HL-60 (cell line): ENCODE results near the gene PPP1R1C.

Experiments
- GABPA ChIP-seq: IDR thresholded peaks from 2 replicates; pipeline ENCODE4 v1.6.1; 2012; ENCODE audit warnings: low read depth
- POLR2AphosphoS5 ChIP-seq: IDR thresholded peaks from 2 replicates; pipeline ENCODE4 v1.6.1; 2012; ENCODE audit warnings: low read depth
- SPI1 ChIP-seq: IDR thresholded peaks from 2 replicates; pipeline ENCODE4 v1.6.1; 2012; ENCODE audit warnings: low read depth, mild to moderate bottlenecking, borderline replicate concordance
- TF ChIP-seq, protein P1 (sequence below): IDR thresholded peaks from one replicate; pipeline ENCODE4 v1.5.1; 2011; ENCODE audit warnings: low read length, control low read depth, inconsistent platforms; ENCODE audit not compliant: insufficient read depth
- TF ChIP-seq, protein P2 (sequence below): IDR thresholded peaks from 2 replicates; pipeline ENCODE4 v1.6.1; 2012; ENCODE audit warnings: low read depth; ENCODE audit not compliant: insufficient replicate concordance

DNA sequence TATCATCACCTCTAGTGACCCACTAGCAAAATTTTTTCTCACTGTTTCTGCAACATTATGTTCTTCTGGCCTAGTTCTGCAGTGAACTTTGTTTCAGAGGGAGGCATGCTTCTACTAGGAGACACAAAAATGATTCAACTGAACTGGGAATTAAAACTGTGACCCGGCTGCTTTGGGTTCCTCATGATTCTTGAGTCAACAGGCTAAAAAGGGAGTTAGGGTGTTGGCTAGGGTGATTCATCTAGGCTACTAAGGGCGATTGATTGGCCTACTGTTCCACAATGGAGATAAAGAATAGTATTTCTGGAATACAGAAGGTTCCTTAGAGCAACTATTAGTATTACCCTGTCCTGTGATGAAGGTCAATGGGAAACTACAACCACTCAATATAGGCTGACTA lies 179.5 kb downstream of the PPP1R1C start:
- TF ChIP-seq, protein P1, sequence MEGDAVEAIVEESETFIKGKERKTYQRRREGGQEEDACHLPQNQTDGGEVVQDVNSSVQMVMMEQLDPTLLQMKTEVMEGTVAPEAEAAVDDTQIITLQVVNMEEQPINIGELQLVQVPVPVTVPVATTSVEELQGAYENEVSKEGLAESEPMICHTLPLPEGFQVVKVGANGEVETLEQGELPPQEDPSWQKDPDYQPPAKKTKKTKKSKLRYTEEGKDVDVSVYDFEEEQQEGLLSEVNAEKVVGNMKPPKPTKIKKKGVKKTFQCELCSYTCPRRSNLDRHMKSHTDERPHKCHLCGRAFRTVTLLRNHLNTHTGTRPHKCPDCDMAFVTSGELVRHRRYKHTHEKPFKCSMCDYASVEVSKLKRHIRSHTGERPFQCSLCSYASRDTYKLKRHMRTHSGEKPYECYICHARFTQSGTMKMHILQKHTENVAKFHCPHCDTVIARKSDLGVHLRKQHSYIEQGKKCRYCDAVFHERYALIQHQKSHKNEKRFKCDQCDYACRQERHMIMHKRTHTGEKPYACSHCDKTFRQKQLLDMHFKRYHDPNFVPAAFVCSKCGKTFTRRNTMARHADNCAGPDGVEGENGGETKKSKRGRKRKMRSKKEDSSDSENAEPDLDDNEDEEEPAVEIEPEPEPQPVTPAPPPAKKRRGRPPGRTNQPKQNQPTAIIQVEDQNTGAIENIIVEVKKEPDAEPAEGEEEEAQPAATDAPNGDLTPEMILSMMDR: no peak
- TF ChIP-seq POLR2AphosphoS5: no peak
- TF ChIP-seq, protein P2, sequence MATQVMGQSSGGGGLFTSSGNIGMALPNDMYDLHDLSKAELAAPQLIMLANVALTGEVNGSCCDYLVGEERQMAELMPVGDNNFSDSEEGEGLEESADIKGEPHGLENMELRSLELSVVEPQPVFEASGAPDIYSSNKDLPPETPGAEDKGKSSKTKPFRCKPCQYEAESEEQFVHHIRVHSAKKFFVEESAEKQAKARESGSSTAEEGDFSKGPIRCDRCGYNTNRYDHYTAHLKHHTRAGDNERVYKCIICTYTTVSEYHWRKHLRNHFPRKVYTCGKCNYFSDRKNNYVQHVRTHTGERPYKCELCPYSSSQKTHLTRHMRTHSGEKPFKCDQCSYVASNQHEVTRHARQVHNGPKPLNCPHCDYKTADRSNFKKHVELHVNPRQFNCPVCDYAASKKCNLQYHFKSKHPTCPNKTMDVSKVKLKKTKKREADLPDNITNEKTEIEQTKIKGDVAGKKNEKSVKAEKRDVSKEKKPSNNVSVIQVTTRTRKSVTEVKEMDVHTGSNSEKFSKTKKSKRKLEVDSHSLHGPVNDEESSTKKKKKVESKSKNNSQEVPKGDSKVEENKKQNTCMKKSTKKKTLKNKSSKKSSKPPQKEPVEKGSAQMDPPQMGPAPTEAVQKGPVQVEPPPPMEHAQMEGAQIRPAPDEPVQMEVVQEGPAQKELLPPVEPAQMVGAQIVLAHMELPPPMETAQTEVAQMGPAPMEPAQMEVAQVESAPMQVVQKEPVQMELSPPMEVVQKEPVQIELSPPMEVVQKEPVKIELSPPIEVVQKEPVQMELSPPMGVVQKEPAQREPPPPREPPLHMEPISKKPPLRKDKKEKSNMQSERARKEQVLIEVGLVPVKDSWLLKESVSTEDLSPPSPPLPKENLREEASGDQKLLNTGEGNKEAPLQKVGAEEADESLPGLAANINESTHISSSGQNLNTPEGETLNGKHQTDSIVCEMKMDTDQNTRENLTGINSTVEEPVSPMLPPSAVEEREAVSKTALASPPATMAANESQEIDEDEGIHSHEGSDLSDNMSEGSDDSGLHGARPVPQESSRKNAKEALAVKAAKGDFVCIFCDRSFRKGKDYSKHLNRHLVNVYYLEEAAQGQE: no peak
- TF ChIP-seq SPI1: no peak
- TF ChIP-seq GABPA: no peak
